Cardiac muscle cell (in vitro differentiated cells and primary cell): ENCODE data around the gene DYNLRB1. TPM values are rescaled to one million over a fixed set of nuclear protein-coding genes. Genes with fewer than 3 reads are reported as not detected.

Experiments used
- DNase-seq, 2 donors: peaks; one replicate each; pipeline versions ENCODE4 v3.0.0 to v3.0.0-alpha.2; 2010 to 2017; ENCODE audit warnings: low read depth in 1 of 2, low spot score in 1 of 2
- H3K27ac ChIP-seq: fragments of 200-600 bp; sonication (generic); 2 replicates; pipeline ENCODE4 v1.5.1; 2016
- H3K27me3 ChIP-seq: fragments of 200-600 bp; sonication (generic); 2 replicates; pipeline ENCODE4 v1.6.0; 2016; ENCODE audit warnings: control low read depth
- H3K36me3 ChIP-seq: fragments of 200-600 bp; sonication (generic); 2 replicates; pipeline ENCODE4 v1.5.1; 2016; ENCODE audit warnings: control low read depth
- H3K4me1 ChIP-seq: fragments of 200-600 bp; sonication (generic); 2 replicates; pipeline ENCODE4 v1.8.1; 2017; ENCODE audit warnings: low read depth, mild to moderate bottlenecking, mixed run types
- H3K4me3 ChIP-seq: fragments of 200-600 bp; sonication (generic); 2 replicates; pipeline ENCODE4 v1.5.1; 2016; ENCODE audit warnings: mild to moderate bottlenecking
- H3K9me3 ChIP-seq: fragments of 200-600 bp; sonication (generic); 2 replicates; pipeline ENCODE4 v1.5.1; 2017; ENCODE audit warnings: low read depth, mild to moderate bottlenecking, control low read depth
- CTCF ChIP-seq: IDR thresholded peaks from 2 replicates; pipeline ENCODE4 v1.5.1; 2012; ENCODE audit warnings: low read depth, mild to moderate bottlenecking, low read length
- polyA plus RNA-seq: library from polyadenylated mRNA; unstranded; fragments of >200 nt; fragmentation: Nextera tagmentation; extraction: Ambion mirVana; gene quantifications from 2 replicates; pipeline ENCODE4 v1.2.1, GENCODE V29; 2016
- total RNA-seq: library from RNA; depleted of rRNA; stranded (reverse); fragments of >200 nt; gene quantifications from 2 replicates; pipeline ENCODE4 v1.2.3, GENCODE V29; 2016

Gene DYNLRB1
- total and polyA plus RNA-seq, 2 experiments from 2014 or later = 155 to 330 TPM

GRCh38 chr20:34583544-34583943, 67.3 kb downstream of the DYNLRB1 start:
- no peak for TF ChIP-seq CTCF
- no peak overlapping the region for H3K27ac ChIP-seq
- H3K4me3 ChIP-seq = no peak overlapping the region
- no peaks in the 10 kb centered on the region for H3K9me3 ChIP-seq
- H3K27me3 ChIP-seq = no peaks in the 10 kb centered on the region
- no peaks in the 10 kb centered on the region for H3K36me3 ChIP-seq
- DNase-seq = no peak
- H3K4me1 ChIP-seq = peaks cover 17% of the 10 kb centered on the region

- no peak for TF ChIP-seq CTCF
- H3K9me3 ChIP-seq = no peaks in the 10 kb centered on the region
- no peak for DNase-seq
Observed at GRCh38 chr20:34585019-34585418, 68.8 kb downstream of the DYNLRB1 start.

GRCh38 chr20:34586488-34587163, 70.4 kb downstream of the DYNLRB1 start:
- peak overlapping the region; percentile 8 for H3K27ac ChIP-seq
- H3K9me3 ChIP-seq = no peaks in the 10 kb centered on the region
- no peak overlapping the region for H3K4me3 ChIP-seq
- H3K27me3 ChIP-seq = no peaks in the 10 kb centered on the region
- peaks cover 13% of the 10 kb centered on the region for H3K4me1 ChIP-seq
- H3K36me3 ChIP-seq = no peaks in the 10 kb centered on the region
- no peak for TF ChIP-seq CTCF
- DNase-seq = no peak

More at GRCh38 chr20:34585019-34585418, 68.8 kb downstream of the DYNLRB1 start:
- H3K27me3 ChIP-seq = no peaks in the 10 kb centered on the region
- peaks cover 13% of the 10 kb centered on the region for H3K4me1 ChIP-seq
- no peaks in the 10 kb centered on the region for H3K36me3 ChIP-seq
- no peak overlapping the region for H3K27ac ChIP-seq
- no peak overlapping the region for H3K4me3 ChIP-seq

Other genes starting within 250 kb of the DYNLRB1 start
- 229 and 263 TPM in 2 replicates for gene AHCY, start 213.1 kb upstream of the DYNLRB1 start, total RNA-seq
- gene AHCY, start 213.1 kb upstream of the DYNLRB1 start, polyA plus RNA-seq = 115 and 159 TPM in 2 replicates
- gene ITCH, start 153.1 kb upstream of the DYNLRB1 start, total RNA-seq = 31.0 and 39.2 TPM in 2 replicates
- 14.3 and 17.6 TPM in 2 replicates for gene ITCH, start 153.1 kb upstream of the DYNLRB1 start, polyA plus RNA-seq
- 24.3 and 38.7 TPM in 2 replicates for gene MAP1LC3A, start 42.3 kb downstream of the DYNLRB1 start, total RNA-seq
- 29.7 and 54.0 TPM in 2 replicates for gene MAP1LC3A, start 42.3 kb downstream of the DYNLRB1 start, polyA plus RNA-seq
- gene PIGU, start 160.7 kb downstream of the DYNLRB1 start, total RNA-seq = 22.8 and 25.1 TPM in 2 replicates
- 37.9 and 40.9 TPM in 2 replicates for gene PIGU, start 160.7 kb downstream of the DYNLRB1 start, polyA plus RNA-seq
- 8.4 and 13.5 TPM in 2 replicates for gene TP53INP2, start 187.9 kb downstream of the DYNLRB1 start, total RNA-seq
- 12.5 and 18.9 TPM in 2 replicates for gene TP53INP2, start 187.9 kb downstream of the DYNLRB1 start, polyA plus RNA-seq